Heart left ventricle (tissue), 13 donors: Measurements from ENCODE around the gene NELL1.

Experiments used
- POLR2A ChIP-seq, 2 donors: fragments of 450-650 bp; IDR thresholded peaks; one replicate each; pipeline ENCODE4 v1.6.1; 2017; ENCODE audit warnings: antibody characterized with exemption in 2 of 2, mild to moderate bottlenecking in 2 of 2, moderate library complexity in 2 of 2
- TF ChIP-seq, protein P1 (sequence below), 12 donors: fragments of 200-600 bp; sonication (generic) in 4 of 12; IDR thresholded peaks; one replicate each; pipeline versions ENCODE4 v1.5.0 to v1.8.0; 2018 to 2022; ENCODE audit warnings: antibody characterized with exemption in 12 of 12, mild to moderate bottlenecking in 5 of 12
- donor health status: ischemic (EF 13 %, LVEDD 7.1; RV severe dilation, severe dysfunction).
- donor health status: DM: no; HTN: yes; CAD: no.
- donor health status: DM: no; HTN: no; CAD: no.
- donor health status: ischemic (EF 25% LVEDD 6.9; RV normal size, moderate dysfunction).
- donor health status: ischemic (EF 25% LVEDD 5.7; RV mildly dilated, moderate dysfunction).
- donor health status: ischemic (EF 35%, LVEDD 5.7; RV mildly dilated, moderate dysfunction).
- donor health status: nonischemic (EF 11% LVEDD 7.7; RV severe dilation, severe dysfunction).
- donor health status: DM: yes; HTN: yes; CAD: no.
- donor health status: PGD.
- donor health status: ischemic (EF 29% LVEDD 5.4; RV normal size, mild dysfunction).
- donor health status: nonischemic (EF 23%, LVEDD 6.1; RV moderate dilation, normal function).

DNA sequence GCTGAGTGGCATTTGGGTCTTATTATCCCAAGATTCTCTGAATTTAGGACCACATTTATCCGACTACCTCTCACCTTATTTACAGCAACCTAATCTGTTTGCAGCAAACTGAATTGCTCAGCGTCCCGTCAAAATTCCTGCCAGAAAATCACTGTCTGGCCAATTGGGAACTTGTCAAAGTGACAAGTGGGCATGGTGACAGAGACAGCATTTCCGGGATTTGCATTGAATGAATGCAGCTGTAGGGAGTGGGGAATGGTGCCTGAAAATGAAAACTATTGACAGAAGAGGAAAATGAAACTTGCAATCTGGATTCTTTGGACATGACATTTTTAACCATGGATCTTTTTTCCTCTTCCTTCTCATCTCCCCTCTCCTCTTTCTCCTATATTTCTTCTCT lies 113.8 kb downstream of the NELL1 start:
- TF ChIP-seq POLR2A (IDR thresholded peaks at IDR 0.05), result no peak
- TF ChIP-seq, protein P1, sequence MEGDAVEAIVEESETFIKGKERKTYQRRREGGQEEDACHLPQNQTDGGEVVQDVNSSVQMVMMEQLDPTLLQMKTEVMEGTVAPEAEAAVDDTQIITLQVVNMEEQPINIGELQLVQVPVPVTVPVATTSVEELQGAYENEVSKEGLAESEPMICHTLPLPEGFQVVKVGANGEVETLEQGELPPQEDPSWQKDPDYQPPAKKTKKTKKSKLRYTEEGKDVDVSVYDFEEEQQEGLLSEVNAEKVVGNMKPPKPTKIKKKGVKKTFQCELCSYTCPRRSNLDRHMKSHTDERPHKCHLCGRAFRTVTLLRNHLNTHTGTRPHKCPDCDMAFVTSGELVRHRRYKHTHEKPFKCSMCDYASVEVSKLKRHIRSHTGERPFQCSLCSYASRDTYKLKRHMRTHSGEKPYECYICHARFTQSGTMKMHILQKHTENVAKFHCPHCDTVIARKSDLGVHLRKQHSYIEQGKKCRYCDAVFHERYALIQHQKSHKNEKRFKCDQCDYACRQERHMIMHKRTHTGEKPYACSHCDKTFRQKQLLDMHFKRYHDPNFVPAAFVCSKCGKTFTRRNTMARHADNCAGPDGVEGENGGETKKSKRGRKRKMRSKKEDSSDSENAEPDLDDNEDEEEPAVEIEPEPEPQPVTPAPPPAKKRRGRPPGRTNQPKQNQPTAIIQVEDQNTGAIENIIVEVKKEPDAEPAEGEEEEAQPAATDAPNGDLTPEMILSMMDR (IDR thresholded peaks at IDR 0.05), result no peak
